NCI-H510A (cell line): ENCODE data around the gene FRAS1.

Source experiments
- DNase-seq: peaks from one replicate; lab custom pipeline; 2025; lab: John Stamatoyannopoulos, UW

Gene FRAS1

DNA sequence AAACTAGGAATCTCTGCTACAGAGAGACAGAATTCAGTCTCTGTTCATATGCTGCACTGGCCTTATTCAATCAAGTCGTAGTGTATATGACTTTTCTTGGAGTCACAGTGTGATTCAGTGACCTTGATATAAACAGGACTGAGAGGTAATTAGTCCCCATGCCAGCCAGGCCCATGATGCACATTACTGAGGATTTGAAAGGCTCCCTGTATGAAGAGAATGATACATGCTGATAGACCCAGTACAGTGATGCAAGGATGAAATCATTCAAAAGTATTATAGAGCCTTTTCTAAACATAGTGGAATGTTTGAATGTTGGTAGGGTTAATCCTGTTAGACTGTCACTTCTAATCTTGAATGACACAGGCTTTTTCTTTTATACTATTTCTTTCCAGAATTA, 528.5 kb downstream of the FRAS1 start:
- DNase-seq: no peak

DNA sequence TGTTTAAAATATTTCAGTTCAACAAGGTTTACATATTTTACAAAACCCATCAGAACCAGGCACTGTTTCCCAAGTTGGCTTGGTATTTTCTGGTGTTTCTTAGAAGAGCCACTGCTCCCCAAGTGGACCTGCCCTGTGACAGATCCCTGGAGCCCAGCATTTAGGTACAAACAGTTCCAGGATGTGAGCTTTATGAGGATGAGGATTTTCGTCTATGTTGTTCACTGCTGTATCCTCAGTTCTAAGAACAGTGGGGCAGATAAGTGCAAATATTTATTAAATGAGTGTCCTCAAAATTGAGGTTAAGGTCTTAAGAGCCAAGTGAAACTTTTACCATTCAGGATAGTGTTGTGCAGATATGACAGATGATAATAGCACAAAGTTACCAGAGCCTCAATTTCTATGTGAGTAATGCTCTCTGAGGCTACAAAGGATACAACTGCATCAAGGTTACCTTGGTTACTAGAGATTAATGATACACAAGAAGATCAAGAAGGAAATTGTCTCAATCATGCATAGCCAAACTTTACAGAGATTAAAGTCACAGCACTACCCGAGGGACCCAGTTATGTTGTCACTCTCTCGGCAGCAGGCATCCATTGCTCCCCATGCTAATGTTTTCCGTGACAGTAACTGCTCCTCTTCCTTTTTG, 531.9 kb downstream of the FRAS1 start:
- DNase-seq: no peak

GRCh38 chr4:78591404-78591803, 534.3 kb downstream of the FRAS1 start:
- no peak for DNase-seq

GRCh38 chr4:78592088-78592783, 535.1 kb downstream of the FRAS1 start:
- DNase-seq: no peak
